ENCODE data around the gene AKR1C1. TPM values are rescaled to one million over a fixed set of nuclear protein-coding genes. Genes with fewer than 3 reads are reported as not detected.
"Not testable (repeated sequence)": the region's sequence is repeated elsewhere in the genome, so short reads cannot be mapped to it uniquely, and the experiment has no call there.

Gene AKR1C1

DNA sequence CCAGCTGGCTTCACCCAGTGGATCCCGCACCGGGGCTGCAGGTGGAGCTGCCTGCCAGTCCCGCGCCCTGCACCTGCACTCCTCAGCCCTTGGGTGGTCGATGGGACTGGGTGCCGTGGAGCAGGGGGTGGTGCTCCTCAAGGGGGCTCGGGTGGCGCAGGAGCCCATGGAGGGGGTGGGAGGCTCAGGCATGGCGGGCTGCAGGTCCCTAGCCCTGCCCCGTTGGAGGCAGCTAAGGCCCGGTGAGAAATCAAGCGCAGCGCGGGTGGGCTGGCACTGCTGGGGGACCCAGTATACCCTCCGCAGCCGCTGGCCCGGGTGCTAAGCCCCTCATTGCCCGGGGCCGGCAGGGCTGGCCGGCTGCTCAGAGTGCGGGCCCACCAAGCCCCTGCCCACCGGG lies 69.2 kb downstream of the AKR1C1 start:
- not testable (repeated sequence) for H3K79me1 ChIP-seq (ENCODE audit: low read depth, low read length); H3K18ac ChIP-seq (ENCODE audit: low read length); H2BK15ac ChIP-seq (ENCODE audit: low read length); H3K4me2 ChIP-seq (ENCODE audit: insufficient read depth, low read length, poor library complexity, severe bottlenecking); H3K27me3 ChIP-seq (ENCODE audit: control insufficient read depth in 3 of 3, insufficient read depth in 3 of 3, low read depth in 1 of 3, low read length in 3 of 3); H3K4ac ChIP-seq (ENCODE audit: low read length); H3K9ac ChIP-seq (ENCODE audit: low read depth, low read length, poor library complexity); H3K23ac ChIP-seq (ENCODE audit: low read depth, low read length, poor library complexity); H3K14ac ChIP-seq (ENCODE audit: low read length); H3K36me3 ChIP-seq (replicated peaks in 1 of 2; ENCODE audit: control insufficient read depth in 2 of 2, insufficient read depth in 2 of 2, low read length in 2 of 2); DNase-seq (ENCODE audit: low spot score); H3K27ac ChIP-seq (replicated peaks; ENCODE audit: low read length); H2AFZ ChIP-seq (ENCODE audit: low read length); H3K9me3 ChIP-seq (replicated peaks in 1 of 2; ENCODE audit: control insufficient read depth in 2 of 2, insufficient read depth in 1 of 2, low read depth in 1 of 2, low read length in 2 of 2); H4K91ac ChIP-seq (ENCODE audit: low read depth, low read length, poor library complexity); H3K4me1 ChIP-seq (ENCODE audit: control insufficient read depth in 2 of 2, insufficient read depth in 1 of 2, low read depth in 1 of 2, low read length in 2 of 2); H2BK120ac ChIP-seq (ENCODE audit: low read depth, low read length); H2BK12ac ChIP-seq (ENCODE audit: low read length); H3K4me3 ChIP-seq (ENCODE audit: low read length in 2 of 2); H4K8ac ChIP-seq (ENCODE audit: low read depth, low read length); H2AK5ac ChIP-seq (ENCODE audit: low read depth, low read length); H2BK5ac ChIP-seq (ENCODE audit: low read length)
- no CpG with 5 or more reads among the region's 22 CpGs for WGBS, 2 donors (ENCODE audit: extremely low coverage in 2 of 2, insufficient read length in 2 of 2, insufficient replicate concordance in 1 of 2)

Small RNAs within 50 kb of the gene (small RNA-seq; reads per million reads assigned to genes)
- not detected for gene RF00096 (ENCODE audit: insufficient read depth)

All from neuronal stem cell (in vitro differentiated cells).